ENCODE results near the gene LRP1-AS.

GRCh38 chr12:57118711-57119271 lies 28.6 kb downstream of the LRP1-AS start:
- TF ChIP-seq CTCF (IDR thresholded peaks at IDR 0.05), result no peak
- no peak for TF ChIP-seq POLR2A (IDR thresholded peaks at IDR 0.05)
